Muscle of leg (tissue), 16 donors: ENCODE measurements around the gene SLC24A4. TPM values are rescaled to one million over a fixed set of nuclear protein-coding genes. Genes with fewer than 3 reads are reported as not detected.

ENCODE experiments used
- DNase-seq: peaks from one replicate; pipeline ENCODE4 v3.0.0; 2013
- H3K27ac ChIP-seq: one replicate; pipeline ENCODE4 v1.5.1; 2013; ENCODE audit warnings: mild to moderate bottlenecking, low read length, control low read depth
- H3K27me3 ChIP-seq: one replicate; pipeline ENCODE4 v1.6.1; 2013; ENCODE audit warnings: low read length; ENCODE audit not compliant: control insufficient read depth, insufficient read depth
- H3K36me3 ChIP-seq: one replicate; pipeline ENCODE4 v1.6.1; 2013; ENCODE audit warnings: low read length; ENCODE audit not compliant: control insufficient read depth, insufficient read depth
- H3K4me1 ChIP-seq: one replicate; pipeline ENCODE4 v1.6.1; 2013; ENCODE audit warnings: low read length; ENCODE audit not compliant: control insufficient read depth, insufficient read depth
- H3K4me3 ChIP-seq: one replicate; pipeline ENCODE4 v1.5.1; 2013; ENCODE audit warnings: low read length, control low read depth
- H3K9me3 ChIP-seq: replicated peaks from 2 replicates; pipeline ENCODE4 v1.6.1; 2013; ENCODE audit warnings: low read depth, low read length; ENCODE audit not compliant: control insufficient read depth
- WGBS: methylation state at CpG from one replicate; pipeline ENCODE4 v1.1.5; 2013; ENCODE audit warnings: missing lambda C conversion rate; ENCODE audit not compliant: insufficient coverage; 5-methylcytosine and 5-hydroxymethylcytosine counted together
- long read RNA-seq, 11 donors: transcript quantifications; one replicate each; lab custom pipeline, GENCODE V29; 2026
- polyA plus RNA-seq, 8 donors: library from polyadenylated mRNA; unstranded; fragments of 120-200 nt; gene quantifications; one replicate each; pipeline versions ENCODE4 v1.2.1 to v1.2.3, GENCODE V29; 2013; ENCODE audit warnings: inconsistent platforms in 1 of 8, low replicate concordance in 1 of 8; ENCODE audit not compliant: insufficient read length in 8 of 8, insufficient read depth in 1 of 8
- total RNA-seq: library from RNA; stranded (reverse); fragments of 120-200 nt; gene quantifications from one replicate; pipeline ENCODE4 v1.2.4, GENCODE V29; 2013

The SLC24A4 gene
- 1.8 TPM for total RNA-seq
- 1 to 10 TPM; 1.8 to 6.6 (median 3.6) TPM for polyA plus RNA-seq
- long read RNA-seq, donor 1: 0 reads
- long read RNA-seq, donor 2: 0 reads
- long read RNA-seq, donor 3: 0 reads
- long read RNA-seq, donor 4: 0 reads
- long read RNA-seq, donor 5, full-length matches to known transcripts: 2 of 2 reads
- long read RNA-seq, donor 5, partial matches to known transcripts: 0 of 2 reads
- long read RNA-seq, donor 5, other reads (novel, unspliced or antisense): 0 of 2 reads
- long read RNA-seq, donor 6: 0 reads
- long read RNA-seq, donor 7: 0 reads
- long read RNA-seq, donor 8: 0 reads
- long read RNA-seq, donor 9: 0 reads
- long read RNA-seq, donor 10: 0 reads
- long read RNA-seq, donor 11: 0 reads

GRCh38 chr14:92323011-92323915 is at the start of gene SLC24A4:
SLC24A4 (plus strand) TSS chr14:92323165; CDS start chr14:92323831, 666 bp downstream.
- under 1% methylated on average over 115 of the region's 117 CpGs for WGBS
- Histone ChIP-seq H3K9me3 (no peaks in the 10 kb centered on the region), H3K4me3 (peak within 1 kb of the TSS; percentile 44), H3K36me3 (no peaks in the 10 kb centered on the region), H3K4me1 (peaks cover 11% of the 10 kb centered on the region), H3K27ac (no peak within 1 kb of the TSS), H3K27me3 (peaks cover 78% of the 10 kb centered on the region)
- DNase-seq: peak; percentile 60

GRCh38 chr14:92273166-92273565 is 49.8 kb upstream of the SLC24A4 start:
- Histone ChIP-seq H3K4me1 (no peaks in the 10 kb centered on the region), H3K36me3 (no peaks in the 10 kb centered on the region), H3K27me3 (peaks cover 7% of the 10 kb centered on the region), H3K9me3 (no peaks in the 10 kb centered on the region), H3K4me3 (no peak overlapping the region), H3K27ac (no peak overlapping the region)
- DNase-seq: no peak
- WGBS: 86% methylated on average over 1 of the region's 2 CpGs

GRCh38 chr14:92274055-92274454 is 48.9 kb upstream of the SLC24A4 start:
- Histone ChIP-seq H3K9me3 (no peaks in the 10 kb centered on the region), H3K4me3 (no peak overlapping the region), H3K36me3 (no peaks in the 10 kb centered on the region), H3K27ac (no peak overlapping the region), H3K27me3 (peaks cover 7% of the 10 kb centered on the region), H3K4me1 (no peaks in the 10 kb centered on the region)
- no peak for DNase-seq
- WGBS: 100% methylated on average over 2 of the region's 7 CpGs

- H3K4me3 ChIP-seq: no peak overlapping the region
- no peaks in the 10 kb centered on the region for H3K4me1 ChIP-seq
- no peaks in the 10 kb centered on the region for H3K36me3 ChIP-seq
- WGBS: 78% methylated on average over 4 of the region's 7 CpGs
- H3K27ac ChIP-seq: no peak overlapping the region
- H3K27me3 ChIP-seq: peaks cover 7% of the 10 kb centered on the region
- DNase-seq: no peak
- no peaks in the 10 kb centered on the region for H3K9me3 ChIP-seq
Measured at GRCh38 chr14:92276074-92276473, 46.9 kb upstream of the SLC24A4 start.

GRCh38 chr14:92277031-92277430 is 45.9 kb upstream of the SLC24A4 start:
- Histone ChIP-seq H3K9me3 (no peaks in the 10 kb centered on the region), H3K36me3 (no peaks in the 10 kb centered on the region), H3K4me1 (no peaks in the 10 kb centered on the region), H3K27me3 (peaks cover 5% of the 10 kb centered on the region), H3K4me3 (no peak overlapping the region), H3K27ac (no peak overlapping the region)
- WGBS: 90% methylated on average over 2 of the region's 5 CpGs
- no peak for DNase-seq

GRCh38 chr14:92280554-92281262 is 42.3 kb upstream of the SLC24A4 start:
- no peak for DNase-seq
- no peak overlapping the region for H3K27ac ChIP-seq
- no peaks in the 10 kb centered on the region for H3K9me3 ChIP-seq
- H3K4me1 ChIP-seq: no peaks in the 10 kb centered on the region
- WGBS: 93% methylated on average over 3 of the region's 4 CpGs
- no peaks in the 10 kb centered on the region for H3K27me3 ChIP-seq
- H3K4me3 ChIP-seq: no peak overlapping the region
- no peaks in the 10 kb centered on the region for H3K36me3 ChIP-seq

- no peaks in the 10 kb centered on the region for H3K27me3 ChIP-seq
- no peaks in the 10 kb centered on the region for H3K4me1 ChIP-seq
- WGBS: no CpG with 5 or more reads among the region's 2 CpGs
- H3K36me3 ChIP-seq: no peaks in the 10 kb centered on the region
- H3K27ac ChIP-seq: no peak overlapping the region
- no peak for DNase-seq
- no peak overlapping the region for H3K4me3 ChIP-seq
- H3K9me3 ChIP-seq: no peaks in the 10 kb centered on the region
Measured at GRCh38 chr14:92282669-92283068, 40.3 kb upstream of the SLC24A4 start.

GRCh38 chr14:92285311-92285710 is 37.7 kb upstream of the SLC24A4 start:
- no peaks in the 10 kb centered on the region for H3K4me1 ChIP-seq
- H3K27me3 ChIP-seq: no peaks in the 10 kb centered on the region
- WGBS: 86% methylated on average over 2 of the region's 3 CpGs
- no peak overlapping the region for H3K4me3 ChIP-seq
- H3K36me3 ChIP-seq: no peaks in the 10 kb centered on the region
- no peak overlapping the region for H3K27ac ChIP-seq
- no peak for DNase-seq
- H3K9me3 ChIP-seq: no peaks in the 10 kb centered on the region

GRCh38 chr14:92287987-92288386 is 35.0 kb upstream of the SLC24A4 start:
- no peaks in the 10 kb centered on the region for H3K36me3 ChIP-seq
- DNase-seq: no peak
- H3K4me3 ChIP-seq: no peak overlapping the region
- no peaks in the 10 kb centered on the region for H3K27me3 ChIP-seq
- H3K27ac ChIP-seq: no peak overlapping the region
- no peaks in the 10 kb centered on the region for H3K9me3 ChIP-seq
- no peaks in the 10 kb centered on the region for H3K4me1 ChIP-seq
- 90% methylated on average over 9 of the region's 10 CpGs for WGBS
